HCT116 (cell line): ENCODE measurements around the gene ARAP1. TPM values are rescaled to one million over a fixed set of nuclear protein-coding genes. Genes with fewer than 3 reads are reported as not detected.

Experiments
- ATAC-seq: fragments of 200-7000 bp; cut with Tn5 transposase; 2 replicates; pipeline ENCODE4 v1.9.1; 2020; ENCODE audit warnings: mild to moderate bottlenecking, moderate library complexity
- BruUV-seq: library from RNA; stranded (reverse); fragments of 400-500 nt; replicated peaks from 2 replicates; lab custom pipeline; 2021; lab: Mats Ljungman, UMichigan
- CTCF ChIA-PET: fragments of 300-600 bp; sonication (Branson Sonifier 250); formaldehyde crosslinking; loops from one replicate; lab custom pipeline; 2021; ENCODE audit warnings: antibody characterized with exemption; lab: Charles Lee
- POLR2A ChIA-PET: fragments of 300-600, 350-600 bp; sonication (Branson Sonifier 250); formaldehyde crosslinking; loops from one replicate; lab custom pipeline; 2021; ENCODE audit warnings: antibody characterized with exemption; lab: Charles Lee
- RAD21 ChIA-PET, 2 experiments: fragments of 300-600 bp; sonication (Branson Sonifier 250); formaldehyde crosslinking; loops; one replicate each; lab custom pipeline; 2023; ENCODE audit warnings: low total read pairs in 2 of 2; ENCODE audit not compliant: uncharacterized antibody in 2 of 2, unreplicated experiment in 2 of 2, low non-redundant PET in 1 of 2; lab: Charles Lee
- DNase-seq: peaks from one replicate; pipeline ENCODE4 v3.0.0-alpha.2; 2010; ENCODE audit warnings: low read depth, low spot score
- H2AFZ ChIP-seq: fragments of 200-600 bp; shearing (Covaris generic), sonication (generic); 2 replicates; pipeline ENCODE4 v1.6.1; 2017; ENCODE audit warnings: low read depth, mixed run types, mixed read lengths, antibody characterized with exemption, low read length; ENCODE audit not compliant: poor library complexity, severe bottlenecking
- H3K27ac ChIP-seq: 2 replicates; pipeline ENCODE4 v1.5.1; 2012; ENCODE audit warnings: low read depth, low read length
- H3K27me3 ChIP-seq: fragments of 200-600 bp; sonication (generic); 2 replicates; pipeline ENCODE4 v1.6.1; 2016; ENCODE audit warnings: mixed run types, low read length, mixed read lengths; ENCODE audit not compliant: insufficient read depth
- H3K36me3 ChIP-seq, 2 experiments: fragments of 200-500 bp in 1 of 2; fragments of 200-600 bp in 1 of 2; sonication (Bioruptor generic) in 1 of 2; sonication (generic) in 1 of 2; 2 replicates each; pipeline versions ENCODE4 v1.5.1 to v1.6.1; 2014 to 2016; ENCODE audit warnings: low read length in 2 of 2, inconsistent platforms in 1 of 2, mixed read lengths in 1 of 2, mixed run types in 1 of 2; ENCODE audit not compliant: insufficient read depth in 2 of 2, control insufficient read depth in 1 of 2
- H3K4me1 ChIP-seq, 2 experiments: fragments of 200-600 bp in 1 of 2; sonication (generic) in 1 of 2; 2 replicates each; pipeline versions ENCODE4 v1.5.1 to v1.6.1; 2012 to 2017; ENCODE audit warnings: low read length in 2 of 2, inconsistent platforms in 1 of 2, mild to moderate bottlenecking in 1 of 2, mixed read lengths in 1 of 2, mixed run types in 1 of 2, moderate library complexity in 1 of 2; ENCODE audit not compliant: insufficient read depth in 2 of 2, control insufficient read depth in 1 of 2
- H3K4me2 ChIP-seq: fragments of 200-600 bp; sonication (generic); 2 replicates; pipeline ENCODE4 v1.6.1; 2017; ENCODE audit warnings: mixed run types, low read length, mixed read lengths
- H3K4me3 ChIP-seq, 2 experiments: fragments of 200-600 bp in 1 of 2; sonication (generic) in 1 of 2; replicated peaks in 1 of 2; 2 replicates each; pipeline ENCODE4 v1.5.1; 2011 to 2016; ENCODE audit warnings: low read length in 2 of 2, control low read depth in 1 of 2, low read depth in 1 of 2, mild to moderate bottlenecking in 1 of 2, mixed read lengths in 1 of 2, mixed run types in 1 of 2
- H3K79me2 ChIP-seq: fragments of 200-600 bp; sonication (generic); 2 replicates; pipeline ENCODE4 v1.6.1; 2017; ENCODE audit warnings: mild to moderate bottlenecking, mixed run types, low read length, moderate library complexity, mixed read lengths; ENCODE audit not compliant: insufficient read depth
- H3K9ac ChIP-seq: fragments of 200-600 bp; sonication (generic); 2 replicates; pipeline ENCODE4 v1.6.1; 2016; ENCODE audit warnings: low read length, mixed read lengths
- H3K9me2 ChIP-seq: fragments of 200-600 bp; sonication (generic), shearing (Covaris generic); 2 replicates; pipeline ENCODE4 v1.6.1; 2017; ENCODE audit warnings: mixed run types, mild to moderate bottlenecking, moderate library complexity; ENCODE audit not compliant: insufficient read depth
- H3K9me3 ChIP-seq, 2 experiments: fragments of 200-500 bp in 1 of 2; fragments of 200-600 bp in 1 of 2; sonication (Bioruptor generic) in 1 of 2; sonication (generic) in 1 of 2; 2 replicates each; pipeline ENCODE4 v1.6.1; 2014 to 2017; ENCODE audit warnings: low read length in 2 of 2, mixed read lengths in 2 of 2, inconsistent platforms in 1 of 2, low read depth in 1 of 2, mild to moderate bottlenecking in 1 of 2, mixed run types in 1 of 2, moderate library complexity in 1 of 2; ENCODE audit not compliant: control insufficient read depth in 1 of 2, insufficient read depth in 1 of 2
- H4K20me1 ChIP-seq: fragments of 200-600 bp; sonication (generic), shearing (Covaris generic); 2 replicates; pipeline ENCODE4 v1.6.1; 2017; ENCODE audit warnings: mixed run types, mild to moderate bottlenecking, moderate library complexity; ENCODE audit not compliant: insufficient read depth
- ELF1 ChIP-seq: IDR thresholded peaks from 2 replicates; pipeline ENCODE4 v1.6.1; 2012; ENCODE audit warnings: low read depth, borderline replicate concordance
- FOSL1 ChIP-seq: IDR thresholded peaks from 2 replicates; pipeline ENCODE4 v1.6.1; 2012; ENCODE audit warnings: low read depth
- MAX ChIP-seq: IDR thresholded peaks from 2 replicates; pipeline ENCODE4 v1.6.1; 2012
- RAD21 ChIP-seq: IDR thresholded peaks from 2 replicates; pipeline ENCODE4 v1.6.1; 2012; ENCODE audit warnings: low read depth, mild to moderate bottlenecking
- REST ChIP-seq: IDR thresholded peaks from 2 replicates; pipeline ENCODE4 v1.6.1; 2012; ENCODE audit warnings: low read depth
- SRF ChIP-seq: IDR thresholded peaks from 2 replicates; pipeline ENCODE4 v1.6.1; 2012; ENCODE audit warnings: low read depth
- YY1 ChIP-seq: IDR thresholded peaks from 2 replicates; pipeline ENCODE4 v1.6.1; 2011; ENCODE audit warnings: low read length, low read depth, moderate library complexity, mild to moderate bottlenecking; ENCODE audit not compliant: insufficient replicate concordance; ENCODE audit errors: extremely low read depth
- intact Hi-C: fragments of 100-400 bp; cut with micrococcal nuclease; formaldehyde crosslinking; loops from 2 replicates; pipeline ENCODE4 v1.10.0; 2022
- total RNA-seq: library from RNA; stranded (reverse); gene quantifications from one replicate; pipeline ENCODE4 v1.2.1, GENCODE V29; 2021; ENCODE audit not compliant: unreplicated experiment

Gene ARAP1
- total RNA-seq, 1 experiment from 2014 or later = 57.4 TPM

- CTCF ChIA-PET = no interaction called here
Observed at GRCh38 chr11:72768581-72768980, 16.4 kb upstream of the ARAP1 start.

More at GRCh38 chr11:72768581-72768980, 16.4 kb upstream of the ARAP1 start:
- Histone ChIP-seq H2AFZ (no peak overlapping the region), H3K9ac (no peak overlapping the region), H3K4me2 (no peak overlapping the region)
- TF ChIP-seq YY1 = no peak
- TF ChIP-seq RAD21 = no peak
- TF ChIP-seq ELF1 = no peak
- TF ChIP-seq MAX = no peak
- TF ChIP-seq FOSL1 = no peak
- no peak for TF ChIP-seq SRF
- TF ChIP-seq REST = no peak
- TF ChIP-seq, all 23 proteins: peak for 0
- H3K4me3 ChIP-seq = no peak overlapping the region
- H3K27me3 ChIP-seq = no peaks in the 10 kb centered on the region
- no peaks in the 10 kb centered on the region for H3K9me3 ChIP-seq
- no peaks in the 10 kb centered on the region for H3K4me1 ChIP-seq
- BruUV-seq = no TSS peak
- H3K36me3 ChIP-seq = no peaks in the 10 kb centered on the region
- H3K9me2 ChIP-seq = no peaks in the 10 kb centered on the region
- DNase-seq = no peak
- POLR2A ChIA-PET = no interaction called here
- intact Hi-C loops = no loop called here
- no peaks in the 10 kb centered on the region for H4K20me1 ChIP-seq
- RAD21 ChIA-PET = no interaction called here
- no peak for ATAC-seq
- no peaks in the 10 kb centered on the region for H3K79me2 ChIP-seq
- no peak overlapping the region for H3K27ac ChIP-seq
